Skeletal muscle tissue (tissue), 4 donors: Measurements from ENCODE around the gene MAP4K2. TPM values are rescaled to one million over a fixed set of nuclear protein-coding genes. Genes with fewer than 3 reads are reported as not detected.

Experiments
- H3K27ac ChIP-seq: one replicate; pipeline ENCODE4 v1.7.0; 2013; ENCODE audit warnings: mild to moderate bottlenecking, low read depth, low read length, inconsistent platforms
- H3K27me3 ChIP-seq, 3 donors: one replicate each; pipeline ENCODE4 v1.7.0; 2013; ENCODE audit warnings: low read length in 3 of 3; ENCODE audit not compliant: control insufficient read depth in 3 of 3, insufficient read depth in 3 of 3
- H3K36me3 ChIP-seq, 3 donors: one replicate each; pipeline ENCODE4 v1.7.0; 2013; ENCODE audit warnings: low read length in 3 of 3; ENCODE audit not compliant: control insufficient read depth in 3 of 3, insufficient read depth in 3 of 3
- H3K4me1 ChIP-seq, 3 donors: one replicate each; pipeline ENCODE4 v1.7.0; 2013; ENCODE audit warnings: low read length in 3 of 3, mild to moderate bottlenecking in 3 of 3; ENCODE audit not compliant: control insufficient read depth in 3 of 3, insufficient read depth in 3 of 3
- H3K4me3 ChIP-seq, 3 donors: one replicate each; pipeline ENCODE4 v1.7.0; 2013; ENCODE audit warnings: low read length in 3 of 3
- H3K9ac ChIP-seq, 3 donors: one replicate each; pipeline ENCODE4 v1.7.0; 2013; ENCODE audit warnings: low read length in 3 of 3, mild to moderate bottlenecking in 3 of 3, moderate library complexity in 2 of 3, low read depth in 1 of 3
- H3K9me3 ChIP-seq, 3 donors: one replicate each; pipeline ENCODE4 v1.7.0; 2013; ENCODE audit warnings: low read length in 3 of 3; ENCODE audit not compliant: control insufficient read depth in 3 of 3
- total RNA-seq: library from RNA; depleted of rRNA; stranded (reverse); fragments of >200 nt; gene quantifications from one replicate; pipeline ENCODE4 v1.2.3, GENCODE V29; 2014
- donor health status: Osteomylitis.

Gene MAP4K2
- total RNA-seq, 1 donor from 2014 or later = 2.6 TPM

- H3K4me1 ChIP-seq = no peaks in the 10 kb centered on the region
- H3K9ac ChIP-seq = no peak overlapping the region
- peaks cover 0 to under 1% (median 0%) of the 10 kb centered on the region in 3 donors for H3K27me3 ChIP-seq
- H3K36me3 ChIP-seq = no peaks in the 10 kb centered on the region
- H3K9me3 ChIP-seq = no peaks in the 10 kb centered on the region
- no peak overlapping the region for H3K4me3 ChIP-seq
- no peak overlapping the region for H3K27ac ChIP-seq
These were observed 35.8 kb upstream of the MAP4K2 start for GRCh38 chr11:64838600-64839334.

GRCh38 chr11:64837887-64838351 lies 34.9 kb upstream of the MAP4K2 start:
- Histone ChIP-seq H3K27ac (no peak overlapping the region), H3K4me3 (no peak overlapping the region), H3K36me3 (no peaks in the 10 kb centered on the region), H3K27me3 (no peaks in the 10 kb centered on the region), H3K9ac (no peak overlapping the region), H3K4me1 (no peaks in the 10 kb centered on the region), H3K9me3 (no peaks in the 10 kb centered on the region)

DNA sequence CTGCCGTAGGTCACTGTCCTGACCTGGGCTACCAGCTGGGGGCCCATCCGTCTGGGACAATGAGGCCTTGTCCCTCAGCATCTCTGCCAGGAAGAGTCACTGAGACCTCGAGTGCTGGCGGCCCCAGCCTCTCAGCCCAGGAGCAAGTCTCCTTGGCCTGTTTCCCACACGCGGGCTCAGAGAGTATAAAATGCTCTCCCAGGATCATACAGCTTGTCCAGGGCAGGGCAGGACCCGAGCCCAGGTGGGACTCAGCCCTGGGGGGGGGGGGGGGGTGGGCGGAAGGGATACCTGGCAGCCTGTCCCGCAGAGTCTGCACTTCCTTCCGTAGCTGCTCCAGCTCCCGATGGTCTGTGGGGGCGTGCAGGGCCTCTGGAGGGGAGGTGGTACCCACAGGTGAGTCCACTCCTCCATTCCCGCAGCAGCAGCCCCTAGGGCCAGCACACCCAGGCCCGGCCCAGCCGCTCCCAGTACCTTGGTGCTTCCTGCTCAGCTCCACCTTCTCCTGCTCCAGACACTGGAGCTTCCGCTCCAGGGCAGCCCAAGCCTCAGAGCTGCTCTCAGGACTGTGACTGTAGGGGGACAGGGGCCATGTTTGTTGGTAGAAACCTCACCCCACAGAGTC lies 33.5 kb upstream of the MAP4K2 start:
- Histone ChIP-seq H3K36me3 (no peaks in the 10 kb centered on the region), H3K4me3 (no peak overlapping the region), H3K27me3 (no peaks in the 10 kb centered on the region), H3K9me3 (no peaks in the 10 kb centered on the region), H3K4me1 (no peaks in the 10 kb centered on the region), H3K9ac (no peak overlapping the region), H3K27ac (no peak overlapping the region)

- no peaks in the 10 kb centered on the region for H3K36me3 ChIP-seq
- H3K4me1 ChIP-seq = no peaks in the 10 kb centered on the region
- H3K27ac ChIP-seq = no peak overlapping the region
- H3K9ac ChIP-seq = no peak overlapping the region
- no peaks in the 10 kb centered on the region for H3K9me3 ChIP-seq
- H3K27me3 ChIP-seq = no peaks in the 10 kb centered on the region
- H3K4me3 ChIP-seq = no peak overlapping the region
These were observed 32.8 kb upstream of the MAP4K2 start for GRCh38 chr11:64835616-64836447.

DNA sequence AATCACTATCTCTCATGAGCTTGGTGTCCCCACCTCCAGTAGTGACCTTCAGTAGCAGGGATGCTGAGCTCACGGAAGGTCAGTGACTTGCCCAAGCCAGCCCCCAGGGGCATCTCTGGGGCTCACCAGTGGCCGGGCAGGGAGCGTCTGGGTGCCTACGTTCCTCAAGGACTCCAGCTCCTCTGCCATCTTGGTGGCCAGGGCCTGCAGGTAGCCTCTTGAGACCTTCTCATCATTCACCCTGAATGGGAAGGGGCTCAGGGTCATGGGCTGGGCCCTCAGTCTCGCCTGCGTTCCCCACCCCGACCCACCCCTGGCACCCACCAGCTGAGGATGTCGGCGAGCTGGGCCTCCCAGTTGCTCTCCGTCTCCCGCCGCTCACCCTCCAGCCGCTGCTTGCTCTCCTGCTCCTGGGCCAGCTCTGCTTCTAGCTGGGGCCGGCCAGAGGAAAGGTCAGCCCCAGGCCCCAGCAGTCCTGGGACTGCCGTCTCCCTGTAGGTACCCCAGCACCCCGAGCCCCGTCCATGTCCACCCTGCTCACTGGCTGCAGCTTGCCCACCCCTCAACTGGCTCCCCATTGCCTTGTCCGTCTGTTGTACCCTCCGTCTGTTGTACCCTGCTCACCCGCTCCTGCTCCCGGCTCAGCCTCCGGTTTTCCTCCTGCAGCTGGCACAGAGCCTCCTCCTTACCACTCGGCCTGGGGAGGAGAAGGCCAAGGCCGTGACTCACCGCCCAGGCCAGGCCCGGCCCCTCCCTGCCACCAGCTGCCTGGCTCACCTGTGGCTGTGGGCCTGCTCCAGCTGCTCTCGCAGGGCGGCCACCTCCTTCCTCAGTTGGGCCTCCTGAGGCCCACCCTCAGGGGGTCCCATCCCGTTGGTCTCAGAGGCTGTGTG lies 32.0 kb upstream of the MAP4K2 start:
- Histone ChIP-seq H3K27me3 (no peaks in the 10 kb centered on the region), H3K4me3 (no peak overlapping the region), H3K9me3 (no peaks in the 10 kb centered on the region), H3K36me3 (no peaks in the 10 kb centered on the region), H3K9ac (no peak overlapping the region), H3K27ac (no peak overlapping the region), H3K4me1 (no peaks in the 10 kb centered on the region)

DNA sequence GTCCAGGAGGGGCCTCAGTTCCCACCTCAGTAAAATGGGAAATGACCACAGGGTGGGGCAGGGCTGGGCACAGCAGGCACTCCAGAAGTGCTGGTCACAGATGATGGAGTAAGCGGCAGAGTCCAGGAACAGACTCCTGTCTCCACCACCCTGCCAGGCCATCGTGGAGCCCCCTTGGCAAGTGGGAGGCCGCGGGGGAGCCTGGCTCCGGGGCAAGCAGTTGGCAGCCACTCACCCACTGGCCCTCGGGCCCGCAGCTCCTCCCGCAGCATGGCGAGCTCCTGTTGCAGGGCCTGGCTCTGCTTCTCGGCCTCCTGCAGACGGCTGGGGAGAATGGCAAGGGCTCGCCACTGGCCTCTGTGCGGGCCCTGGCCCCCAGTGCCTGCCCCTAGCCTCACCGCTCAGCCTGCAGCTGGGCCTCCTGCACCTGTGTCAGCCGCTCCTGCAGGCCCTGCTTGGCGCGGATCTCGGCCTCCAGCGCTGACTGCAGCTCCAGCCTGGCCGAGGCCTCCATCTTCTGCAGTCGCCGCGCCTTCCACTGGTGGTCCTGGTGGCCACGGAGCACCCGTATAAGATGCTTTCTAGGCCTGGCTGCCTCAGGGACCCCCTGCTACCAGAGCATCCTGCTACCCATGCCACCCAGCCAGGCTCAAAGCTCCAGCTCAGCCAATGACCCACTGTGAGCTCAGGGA lies 31.2 kb upstream of the MAP4K2 start:
- no peaks in the 10 kb centered on the region for H3K27me3 ChIP-seq
- no peak overlapping the region for H3K9ac ChIP-seq
- no peaks in the 10 kb centered on the region for H3K36me3 ChIP-seq
- no peaks in the 10 kb centered on the region for H3K4me1 ChIP-seq
- no peak overlapping the region for H3K27ac ChIP-seq
- no peak overlapping the region for H3K4me3 ChIP-seq
- no peaks in the 10 kb centered on the region for H3K9me3 ChIP-seq

DNA sequence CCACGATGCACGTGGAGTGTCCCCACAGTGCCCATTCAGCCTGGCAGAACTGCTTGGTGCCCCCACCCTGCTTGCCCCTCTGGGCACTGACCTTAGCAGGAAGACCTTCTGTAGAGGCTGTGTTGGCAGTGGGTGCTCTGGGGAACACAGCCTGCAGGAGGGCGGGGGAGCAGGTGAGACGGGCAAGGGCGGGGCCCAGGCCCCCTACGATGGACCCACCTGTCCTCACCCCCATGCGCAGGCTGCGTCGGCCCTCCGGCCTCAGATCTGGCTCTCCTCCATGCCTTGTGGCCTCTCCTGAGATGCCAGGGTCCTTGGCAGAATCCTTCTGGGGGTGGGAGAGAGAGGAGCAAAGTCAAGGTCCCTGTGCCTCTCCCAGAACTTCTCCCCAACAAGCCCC lies 30.5 kb upstream of the MAP4K2 start:
- no peaks in the 10 kb centered on the region for H3K27me3 ChIP-seq
- no peaks in the 10 kb centered on the region for H3K9me3 ChIP-seq
- no peak overlapping the region for H3K9ac ChIP-seq
- H3K36me3 ChIP-seq = no peaks in the 10 kb centered on the region
- no peak overlapping the region for H3K27ac ChIP-seq
- no peaks in the 10 kb centered on the region for H3K4me1 ChIP-seq
- no peak overlapping the region for H3K4me3 ChIP-seq

DNA sequence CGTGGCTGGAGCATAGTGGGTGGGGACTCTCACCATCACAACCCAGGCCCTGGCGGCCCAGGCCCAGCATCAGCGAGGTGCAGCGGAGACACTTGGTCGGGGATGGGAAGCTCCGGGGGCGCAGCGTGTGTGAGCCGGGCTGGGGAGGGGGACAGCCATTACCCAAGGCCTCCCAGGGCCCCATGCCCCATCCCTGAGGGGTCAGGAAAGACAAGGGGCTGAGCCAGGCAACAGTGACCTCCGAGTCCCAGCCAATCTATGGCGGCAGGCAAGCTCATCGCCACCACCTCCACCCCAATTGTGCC lies 30.1 kb upstream of the MAP4K2 start:
- Histone ChIP-seq H3K36me3 (no peaks in the 10 kb centered on the region), H3K9me3 (no peaks in the 10 kb centered on the region), H3K4me1 (no peaks in the 10 kb centered on the region), H3K27me3 (no peaks in the 10 kb centered on the region), H3K9ac (no peak overlapping the region), H3K27ac (no peak overlapping the region), H3K4me3 (no peak overlapping the region)

DNA sequence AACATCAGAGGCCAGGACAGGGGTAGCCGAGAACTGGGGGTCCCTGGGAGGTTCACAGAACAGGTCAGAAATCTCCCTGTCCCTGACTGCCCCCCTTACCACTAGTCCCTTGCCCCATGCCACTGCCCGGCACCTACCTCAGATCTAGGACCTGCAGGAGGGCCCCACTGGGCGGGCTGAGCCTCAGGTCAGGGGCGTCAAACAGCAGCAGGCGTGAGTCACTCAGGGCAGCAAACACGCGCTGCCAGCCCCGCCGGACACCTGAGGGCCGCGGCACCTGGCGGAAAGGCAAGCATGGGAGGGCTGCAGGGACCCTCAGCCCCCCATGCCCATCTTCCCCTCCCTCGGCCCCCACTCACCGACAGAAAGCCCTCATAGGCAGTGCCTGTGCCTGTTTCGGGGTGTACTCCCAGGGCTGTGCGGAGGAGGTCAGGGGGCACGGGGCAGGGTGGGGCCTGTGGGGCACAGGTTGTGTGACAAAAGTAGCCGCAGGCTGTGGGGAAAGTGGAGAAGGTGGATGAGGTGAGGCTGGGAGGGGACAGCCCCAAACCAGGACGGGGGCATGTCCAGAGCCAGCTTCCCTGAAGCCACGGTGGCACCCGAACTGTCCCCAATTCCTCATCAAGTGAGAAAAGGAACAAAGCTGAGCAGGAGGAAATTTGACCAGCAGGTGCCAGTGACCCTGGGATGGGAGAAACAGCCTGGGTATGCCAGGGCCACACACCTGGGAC lies 29.6 kb upstream of the MAP4K2 start:
- Histone ChIP-seq H3K36me3 (no peaks in the 10 kb centered on the region), H3K9ac (no peak overlapping the region), H3K4me3 (no peak overlapping the region)

More for the DNA sequence above, 29.6 kb upstream of the MAP4K2 start:
- Histone ChIP-seq H3K27ac (no peak overlapping the region), H3K4me1 (no peaks in the 10 kb centered on the region), H3K9me3 (no peaks in the 10 kb centered on the region), H3K27me3 (peaks cover 0 to 2% (median 0%) of the 10 kb centered on the region in 3 donors)
